Endometrium (tissue), 2 donors: Measurements from ENCODE around the gene PARP15.
"Not testable (repeated sequence)": the region's sequence is repeated elsewhere in the genome, so short reads cannot be mapped to it uniquely, and the experiment has no call there.

ENCODE experiments used
- FAIRE-seq: peaks from 2 replicates; lab custom pipeline; 2012; peaks lifted over from hg19 to GRCh38; lab: Jason Lieb, UNC
- donor health status: control.
- donor health status: control.

PARP15 gene

DNA sequence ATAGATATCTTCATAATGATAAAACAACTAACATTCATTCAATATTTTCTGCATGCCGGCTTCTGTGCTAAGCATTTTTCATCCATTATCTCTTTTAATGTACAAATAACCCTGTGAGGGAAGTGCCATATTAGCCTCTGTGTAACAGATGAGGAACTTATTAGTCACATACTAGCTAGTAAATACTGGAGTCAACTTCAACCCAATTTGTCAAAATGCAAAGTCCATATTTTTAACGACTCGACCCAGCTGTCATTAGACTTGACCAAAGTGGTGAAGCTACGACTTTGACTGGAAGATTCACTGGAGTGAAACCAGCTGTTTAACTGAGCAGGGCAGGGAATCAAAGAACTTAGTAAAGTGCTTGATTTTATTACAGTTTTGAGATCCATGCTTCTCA, 41.6 kb downstream of the PARP15 start:
- no peak for FAIRE-seq

DNA sequence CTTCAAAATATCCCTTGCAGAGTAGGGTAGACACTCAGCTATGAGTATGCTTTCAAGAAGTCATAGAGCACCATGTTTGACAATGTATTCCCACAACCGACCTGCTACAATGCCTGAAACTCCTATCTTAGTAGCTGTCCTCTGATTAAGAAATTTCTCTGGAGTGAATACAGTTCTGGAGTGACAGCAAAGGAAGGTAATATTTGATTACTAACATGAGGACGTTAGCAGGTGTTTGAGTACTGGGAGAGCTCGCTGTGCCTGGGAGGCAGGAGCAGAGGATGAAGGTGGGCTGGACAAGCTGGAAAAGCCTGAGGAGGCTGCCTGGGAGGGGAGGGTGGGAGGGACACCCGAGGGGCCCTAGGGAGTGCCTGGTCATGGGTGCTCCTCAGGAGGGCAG, 42.9 kb downstream of the PARP15 start:
- no peak for FAIRE-seq

DNA sequence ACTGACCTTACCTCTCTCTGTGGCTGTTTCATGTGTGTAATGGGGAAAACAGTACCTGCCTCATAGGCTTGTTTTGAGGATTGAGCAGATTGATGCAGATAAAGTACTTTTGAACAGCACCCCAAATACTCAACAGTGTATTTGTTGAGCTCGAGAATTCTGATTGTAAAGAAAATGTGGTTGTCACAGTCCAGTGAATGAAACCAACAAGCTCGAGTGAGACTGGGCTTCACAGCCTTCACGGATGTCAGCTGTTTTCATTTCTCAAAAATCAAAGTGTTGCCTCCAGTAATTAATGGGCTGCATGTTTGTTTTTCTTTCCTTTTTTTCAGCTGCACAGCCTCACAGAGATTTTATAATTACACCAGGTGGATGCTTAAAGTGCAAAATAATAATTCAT, 43.7 kb downstream of the PARP15 start:
- no peak for FAIRE-seq

DNA sequence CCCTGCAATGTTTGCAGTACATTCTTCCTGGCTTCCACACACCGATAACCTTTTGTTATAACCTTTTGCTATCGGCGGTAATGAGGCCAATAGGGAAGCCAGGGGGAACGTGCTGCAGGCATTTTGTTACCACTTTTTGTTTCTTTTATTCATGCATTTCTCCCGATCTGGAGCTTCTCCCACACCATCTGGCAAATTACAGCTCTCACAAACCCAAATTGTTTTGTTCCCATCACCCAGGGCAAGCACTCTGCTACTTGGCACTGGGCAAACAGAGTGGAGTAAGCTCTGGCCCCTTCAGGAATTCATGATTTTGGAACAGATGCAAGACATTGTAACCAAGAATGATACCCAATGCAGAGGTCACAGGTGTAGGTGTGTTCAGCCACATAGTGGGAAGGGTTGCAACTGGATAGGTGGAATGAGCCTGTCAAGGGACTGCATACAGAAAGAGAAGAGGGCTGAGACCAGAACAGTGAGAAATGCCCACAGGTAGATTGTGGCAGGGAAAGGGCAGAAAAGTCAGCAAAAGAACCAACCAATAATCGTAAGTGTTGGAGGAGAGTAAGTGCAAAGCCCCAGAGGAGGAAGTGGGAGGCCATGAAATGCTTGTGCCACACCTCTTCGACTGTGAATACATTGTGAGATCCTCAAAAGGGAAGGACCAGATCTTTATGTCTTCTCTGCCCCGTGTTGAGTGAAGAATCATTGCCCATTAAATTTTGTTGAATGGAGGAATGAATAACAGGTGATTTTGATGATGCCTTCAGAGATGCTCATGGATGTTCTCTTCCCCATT, 45.8 kb downstream of the PARP15 start:
- no peak for FAIRE-seq

DNA sequence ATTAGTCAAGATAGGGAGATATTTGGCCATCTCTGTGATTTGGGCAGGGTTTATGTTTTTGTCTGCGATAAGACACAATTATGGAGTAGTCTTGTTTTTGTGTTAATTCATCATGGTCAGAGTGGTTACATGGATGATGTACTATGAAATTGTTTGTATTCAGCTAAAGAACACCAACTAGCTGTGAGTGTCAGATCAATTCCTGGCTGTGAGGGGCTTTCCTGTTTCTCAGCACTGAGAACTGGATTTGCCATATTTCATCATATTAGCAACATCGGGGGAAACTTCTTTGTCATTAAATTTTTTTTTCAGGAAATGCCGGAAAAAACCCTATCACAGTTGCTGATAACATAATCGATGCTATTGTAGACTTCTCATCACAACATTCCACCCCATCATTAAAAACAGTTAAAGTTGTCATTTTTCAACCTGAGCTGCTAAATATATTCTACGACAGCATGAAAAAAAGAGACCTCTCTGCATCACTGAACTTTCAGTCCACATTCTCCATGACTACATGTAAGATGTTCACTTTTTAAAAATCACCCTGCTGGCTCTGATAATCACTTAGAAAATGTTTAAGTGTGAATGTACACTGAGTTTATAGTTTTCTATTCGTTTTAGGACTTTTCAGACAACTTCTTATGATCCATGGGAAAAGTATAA, 49.2 kb downstream of the PARP15 start:
- FAIRE-seq = no peak

DNA sequence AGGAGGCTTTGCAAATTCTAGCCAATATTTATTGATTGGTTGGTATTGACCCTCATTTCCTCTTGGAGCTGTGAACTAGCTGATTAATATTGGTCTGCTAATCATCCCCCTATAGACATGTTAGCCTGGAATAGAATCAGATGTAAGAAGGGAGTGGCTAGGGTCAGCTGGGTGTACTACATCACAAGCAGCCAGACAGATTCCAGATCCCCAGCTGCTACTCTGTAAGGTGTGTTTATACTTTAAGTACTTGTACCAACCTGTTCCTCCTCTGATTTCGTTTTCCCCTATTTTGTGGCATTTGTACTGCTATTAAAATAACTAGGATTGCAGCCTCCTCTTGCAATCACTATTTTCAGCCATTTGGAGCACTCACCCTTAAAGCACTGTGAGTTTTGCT, 49.9 kb downstream of the PARP15 start:
- no peak for FAIRE-seq

DNA sequence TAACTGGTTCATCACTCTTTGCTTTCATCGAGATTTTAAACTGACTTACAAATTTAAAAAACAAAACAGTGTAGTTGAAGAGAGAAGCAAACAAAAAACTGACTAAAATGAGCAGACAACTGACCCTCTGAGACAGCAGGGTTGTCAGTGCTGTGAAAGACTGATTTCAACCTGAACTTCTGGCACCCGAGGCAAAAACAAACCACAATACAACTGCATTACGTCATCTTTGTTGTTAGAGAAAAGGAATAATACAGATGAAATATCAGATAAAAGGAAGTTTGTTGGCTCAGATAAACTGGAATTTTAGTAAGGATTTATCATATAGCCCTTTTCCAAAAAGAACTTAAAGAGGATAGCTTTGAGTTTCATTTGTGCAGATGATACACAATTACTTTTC, 51.1 kb downstream of the PARP15 start:
- no peak for FAIRE-seq

DNA sequence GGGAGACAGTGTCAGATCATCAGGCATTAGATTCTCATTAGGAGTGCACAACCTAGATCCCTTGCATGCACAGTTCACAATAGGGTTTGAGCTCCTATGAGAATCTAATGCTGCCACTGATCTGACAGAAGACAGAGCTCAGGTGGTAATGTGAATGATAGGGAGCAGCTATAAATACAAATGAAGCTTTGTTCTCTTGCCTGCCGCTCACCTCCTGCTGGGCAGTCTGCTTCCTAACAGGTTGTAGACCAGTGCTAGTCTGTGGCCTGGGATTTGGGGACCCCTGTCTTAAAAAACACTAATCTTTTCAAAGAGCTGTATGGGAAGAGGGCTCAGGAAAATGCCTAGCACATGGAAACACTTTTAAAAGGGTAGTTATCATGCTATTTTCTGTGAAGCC, 52.3 kb downstream of the PARP15 start:
- FAIRE-seq = no peak

DNA sequence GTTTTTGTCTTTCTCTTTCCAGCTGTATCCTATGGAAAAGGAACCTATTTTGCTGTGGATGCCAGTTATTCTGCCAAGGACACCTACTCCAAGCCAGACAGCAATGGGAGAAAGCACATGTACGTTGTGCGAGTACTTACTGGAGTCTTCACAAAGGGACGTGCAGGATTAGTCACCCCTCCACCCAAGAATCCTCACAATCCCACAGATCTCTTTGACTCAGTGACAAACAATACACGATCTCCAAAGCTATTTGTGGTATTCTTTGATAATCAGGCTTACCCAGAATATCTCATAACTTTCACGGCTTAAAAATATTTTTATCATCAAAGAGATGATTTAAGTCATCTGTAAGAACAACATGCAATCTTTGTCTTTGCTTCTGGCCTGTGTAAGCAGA, 58.3 kb downstream of the PARP15 start:
- no peak for FAIRE-seq

DNA sequence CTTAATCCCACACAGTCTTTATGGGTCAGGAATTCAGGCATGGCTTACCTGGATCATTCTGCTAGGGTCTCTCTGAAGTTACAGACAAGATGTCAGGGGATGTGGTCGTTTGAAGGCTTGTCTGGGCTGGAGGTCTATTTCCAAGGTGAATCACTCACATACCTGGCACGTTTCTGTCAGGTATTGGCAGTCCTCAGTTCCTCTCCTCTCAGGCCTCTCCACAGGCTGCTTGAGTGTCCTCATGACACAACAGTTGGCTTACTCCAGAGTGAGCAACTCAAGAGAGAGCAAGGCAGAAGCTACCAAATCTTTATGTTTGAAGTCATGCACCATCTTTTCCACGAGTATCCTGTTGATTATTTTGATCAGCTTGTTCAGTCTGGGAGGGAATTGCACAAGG, 59.2 kb downstream of the PARP15 start:
- FAIRE-seq = no peak

DNA sequence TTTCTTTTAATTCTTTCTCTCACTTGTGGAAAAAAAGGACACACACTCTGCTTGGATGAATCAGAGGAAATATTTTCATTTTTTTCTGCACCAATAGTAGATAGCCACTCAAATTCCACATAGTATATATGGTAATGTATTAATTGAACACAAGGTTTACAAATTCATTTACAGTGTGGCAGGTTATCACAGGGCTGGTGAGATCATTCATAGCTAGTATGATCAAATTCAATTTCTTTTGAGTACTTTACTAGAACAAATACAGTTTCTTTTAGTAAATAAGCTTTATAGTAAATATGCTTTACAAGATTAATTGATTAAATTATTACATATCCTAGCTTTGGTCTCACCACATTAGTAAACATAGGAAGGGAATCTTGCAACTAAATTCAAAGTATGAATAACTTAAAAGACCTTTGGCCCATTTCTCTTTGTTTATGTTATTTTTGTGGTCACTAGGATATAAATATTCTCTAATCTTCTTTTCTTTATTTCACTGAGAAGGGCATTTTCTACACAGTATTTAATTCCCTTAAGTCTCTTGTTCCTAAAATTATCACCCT, 63.1 kb downstream of the PARP15 start:
- no peak for FAIRE-seq

DNA sequence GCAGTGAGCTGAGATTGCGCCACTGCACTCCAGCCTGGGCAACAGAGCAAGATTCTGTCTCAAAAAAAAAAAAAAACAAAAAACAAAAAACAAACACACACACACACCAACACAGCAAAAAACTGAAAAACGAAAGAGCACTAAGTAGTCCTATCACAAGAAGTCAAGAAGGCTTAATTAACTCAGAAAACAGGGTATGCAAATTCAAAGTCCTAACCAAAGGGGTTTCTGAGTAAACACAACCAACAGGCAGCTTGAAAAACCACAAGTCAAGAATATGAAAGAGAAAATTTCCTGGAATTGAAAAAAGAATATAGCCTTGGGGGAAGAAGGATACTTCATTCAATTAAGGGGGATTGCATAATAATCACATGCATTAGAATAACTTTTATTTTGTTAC, 65.5 kb downstream of the PARP15 start:
- no peak for FAIRE-seq

DNA sequence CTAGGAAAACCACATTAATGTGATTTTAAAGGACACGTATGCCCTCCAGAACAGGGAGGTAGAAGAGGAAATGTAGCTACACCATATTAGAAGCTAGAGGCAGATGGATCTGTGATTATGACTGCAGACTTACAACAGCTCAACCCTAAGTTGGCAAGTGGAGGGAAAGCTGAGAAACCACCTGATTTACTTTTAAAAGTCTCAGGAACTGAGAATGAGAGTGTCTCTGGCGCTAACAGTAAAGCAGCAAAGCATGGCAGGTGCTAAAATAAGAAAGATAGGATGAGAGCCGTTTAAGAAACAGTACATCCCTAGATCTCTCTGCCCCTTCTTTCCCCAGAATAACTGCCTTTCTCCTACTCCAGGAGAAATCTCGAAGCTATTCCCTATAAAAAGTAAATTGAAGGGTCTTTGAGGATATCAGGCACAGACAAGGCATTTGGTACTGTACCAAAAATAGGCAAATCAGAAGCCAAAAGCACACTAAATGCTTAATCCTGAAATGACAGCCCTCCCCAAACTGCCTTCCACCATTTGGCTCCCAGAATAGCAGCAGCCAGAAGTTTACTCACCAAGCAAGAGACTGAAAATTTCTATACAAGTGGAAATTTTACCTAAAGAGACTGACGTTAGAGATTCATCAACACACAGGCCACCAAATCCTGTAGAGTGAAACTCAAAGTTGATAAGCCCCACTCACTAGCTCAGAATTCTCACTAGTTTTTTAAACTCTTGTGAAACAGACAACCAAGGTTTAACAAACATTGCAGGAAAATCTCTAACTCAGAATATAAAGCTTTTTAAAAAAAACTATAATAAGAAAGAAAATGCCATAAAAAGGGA, 68.9 kb downstream of the PARP15 start:
- FAIRE-seq = no peak

DNA sequence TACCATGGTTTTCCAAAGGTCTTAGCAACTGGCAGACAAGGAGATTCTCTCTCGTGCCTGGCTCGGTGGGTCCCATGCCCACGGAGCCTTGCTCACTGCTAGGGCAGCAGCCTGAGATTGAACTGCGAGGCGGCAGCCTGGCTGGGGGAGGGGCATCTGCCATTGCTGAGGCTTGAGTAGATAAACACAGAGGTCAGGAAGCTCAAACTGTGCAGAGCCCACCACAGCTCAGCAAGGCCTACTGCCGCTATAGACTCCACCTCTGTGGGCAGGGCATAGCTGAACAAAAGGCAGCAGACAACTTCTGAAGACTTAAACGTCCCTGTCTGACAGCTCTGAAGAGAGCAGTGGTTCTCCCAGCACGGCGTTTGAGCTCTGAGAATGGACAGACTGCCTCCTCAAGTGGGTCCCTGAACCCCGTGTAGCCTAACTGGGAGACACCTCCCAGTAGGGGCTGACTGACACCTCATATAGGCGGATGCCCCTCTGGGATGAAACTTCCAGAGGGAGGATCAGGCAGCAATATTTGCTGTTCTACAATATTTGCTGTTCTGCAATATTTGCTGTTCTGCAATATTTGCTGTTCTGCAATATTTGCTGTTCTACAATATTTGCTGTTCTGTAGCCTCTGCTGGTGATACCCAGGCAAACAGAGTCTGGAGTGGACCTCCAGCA, 73.9 kb downstream of the PARP15 start:
- FAIRE-seq = not testable (repeated sequence)

DNA sequence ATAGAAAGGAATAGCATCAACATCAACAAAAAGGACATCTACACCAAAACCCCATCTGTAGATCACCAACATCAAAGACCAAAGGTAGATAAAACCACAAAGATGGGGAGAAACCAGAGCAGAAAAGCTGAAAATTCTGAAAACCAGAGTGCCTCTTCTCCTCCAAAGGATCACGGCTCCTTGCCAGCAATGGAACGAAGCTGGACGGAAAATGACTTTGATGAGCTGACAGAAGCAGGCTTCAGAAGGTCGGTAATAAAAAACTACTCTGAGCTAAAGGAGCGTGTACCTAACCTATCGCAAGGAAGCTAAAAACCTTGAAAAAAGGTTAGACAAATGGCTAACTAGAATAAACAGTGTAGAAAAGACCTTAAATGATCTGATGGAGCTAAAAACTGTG, 74.5 kb downstream of the PARP15 start:
- FAIRE-seq = not testable (repeated sequence)

DNA sequence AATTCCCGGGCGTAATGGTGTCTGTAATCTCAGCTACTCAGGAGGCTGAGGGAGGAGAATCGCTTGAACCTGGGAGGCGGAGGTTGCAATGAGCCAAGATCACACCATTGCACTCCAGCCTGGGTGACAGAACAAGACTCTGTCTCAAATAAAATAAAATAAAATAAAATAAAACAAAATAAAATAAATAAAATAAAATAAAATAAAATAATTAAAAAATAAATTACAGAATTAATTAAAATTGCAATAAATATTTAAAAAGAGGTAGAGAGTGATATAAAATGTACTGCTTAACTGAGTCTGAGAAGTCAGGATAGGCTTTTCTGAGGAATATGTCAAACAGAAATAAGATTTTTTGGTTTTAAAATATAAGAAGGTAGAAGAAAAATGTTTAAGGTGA, 80.9 kb downstream of the PARP15 start:
- FAIRE-seq = not testable (repeated sequence)

DNA sequence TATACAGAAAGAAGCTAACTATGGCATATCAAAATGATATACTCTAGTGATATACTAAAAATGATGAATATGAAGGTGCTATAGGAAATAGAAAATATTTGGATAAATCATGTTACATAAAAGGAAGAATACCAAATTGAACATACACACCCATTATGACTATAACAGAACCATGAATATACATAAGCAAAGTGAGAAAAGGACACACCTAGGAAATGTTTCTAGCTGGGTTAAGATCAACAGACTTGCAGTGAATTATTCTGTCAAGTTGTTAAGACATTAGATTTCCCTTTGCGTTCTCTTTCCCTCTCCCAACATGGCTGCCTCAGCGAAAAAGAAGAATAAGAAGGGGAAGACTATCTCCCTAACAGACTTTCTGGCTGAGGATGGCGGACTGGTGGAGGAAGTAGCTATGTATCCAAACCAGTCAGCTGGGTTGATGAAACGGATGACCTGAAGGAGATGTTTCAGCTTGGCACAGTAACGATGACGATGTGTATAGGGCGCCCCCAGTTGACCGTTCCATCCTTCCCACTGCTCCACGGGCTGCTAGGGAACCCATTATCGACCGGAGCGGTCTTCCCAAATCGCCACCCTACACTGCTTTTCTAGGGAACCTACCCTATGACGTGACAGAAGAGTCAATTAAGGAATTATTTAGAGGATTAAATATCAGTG, 83.0 kb downstream of the PARP15 start:
- FAIRE-seq = no peak

DNA sequence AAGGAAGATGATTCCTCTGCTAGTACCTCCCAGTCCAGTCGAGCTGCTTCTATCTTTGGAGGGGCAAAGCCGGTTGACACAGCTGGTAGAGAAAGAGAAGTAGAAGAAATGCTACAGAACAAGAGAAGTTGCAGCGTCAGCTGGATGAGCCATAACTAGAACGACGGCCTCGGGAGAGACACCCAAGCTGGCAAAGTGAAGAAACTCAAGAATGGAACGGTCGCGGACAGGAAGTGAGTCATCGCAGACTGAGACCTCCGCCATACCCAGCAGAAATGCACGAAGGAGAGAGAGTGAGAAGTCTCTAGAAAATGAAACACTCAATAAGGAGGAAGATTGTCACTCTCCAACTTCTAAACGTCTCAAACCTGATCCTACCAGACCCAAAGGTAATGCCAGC, 84.2 kb downstream of the PARP15 start:
- FAIRE-seq = no peak

DNA sequence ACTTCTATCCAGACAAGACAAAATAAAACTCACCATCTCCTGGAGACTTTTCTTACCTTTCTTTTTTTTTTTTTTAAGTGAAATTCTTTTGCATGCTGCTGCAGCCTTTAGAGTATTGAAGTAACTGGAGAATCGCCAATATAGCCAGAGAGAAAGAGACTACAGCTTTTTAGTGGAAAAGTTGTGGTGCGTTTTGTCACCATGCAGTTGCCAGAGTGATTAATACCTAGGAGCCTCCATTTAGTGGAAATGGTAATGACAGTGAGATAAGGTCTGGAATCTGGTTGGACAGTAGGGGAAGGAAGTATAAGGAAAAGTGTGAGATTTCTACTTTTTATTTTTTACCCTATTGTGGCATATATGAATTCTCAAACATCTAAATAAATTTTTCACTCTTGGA, 85.1 kb downstream of the PARP15 start:
- FAIRE-seq = no peak

DNA sequence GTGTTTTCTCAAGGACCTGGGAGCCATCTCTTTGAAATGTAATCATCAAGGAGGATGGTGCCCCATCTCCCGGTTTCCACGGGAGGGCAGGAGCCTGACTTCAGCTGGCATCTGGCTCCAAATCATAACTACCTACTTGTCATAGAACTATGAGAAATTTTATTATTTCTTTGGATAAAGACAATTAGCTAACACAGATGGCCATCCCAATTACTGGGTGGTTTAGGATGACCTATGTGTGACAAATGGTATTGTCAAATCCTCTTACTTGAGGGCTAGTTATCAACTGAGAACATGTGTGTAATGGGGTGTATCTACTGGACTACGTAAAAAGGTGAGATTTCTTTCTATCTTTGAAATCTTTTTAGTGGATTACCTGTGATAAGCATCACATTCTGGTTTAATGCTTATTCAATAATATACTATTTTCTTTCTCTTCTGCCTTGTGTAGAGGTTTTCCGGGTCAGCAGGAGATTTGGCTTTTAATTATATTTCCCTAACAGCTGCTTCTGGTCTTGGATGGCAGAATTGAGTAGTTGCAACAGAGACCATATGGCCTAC, 87.9 kb downstream of the PARP15 start:
- no peak for FAIRE-seq

DNA sequence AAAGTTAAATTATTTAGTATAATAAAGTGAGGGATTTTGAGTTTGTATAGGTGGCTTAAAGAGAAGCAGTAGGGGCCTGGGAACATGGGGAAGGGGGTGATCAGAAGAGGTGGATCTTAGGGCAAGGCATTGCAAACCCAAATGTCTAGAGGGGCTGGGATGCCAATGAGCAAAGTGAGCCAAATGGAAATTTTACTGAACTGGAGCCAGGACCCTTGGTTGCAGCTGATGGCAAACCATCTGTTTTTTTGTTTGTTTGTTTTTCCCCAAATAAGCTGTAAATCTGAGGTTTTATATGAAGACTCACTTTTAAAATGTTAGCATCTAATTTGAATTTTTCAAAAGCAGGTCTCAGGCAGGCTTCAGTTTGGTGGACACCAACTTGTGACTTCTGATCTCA, 88.4 kb downstream of the PARP15 start:
- FAIRE-seq = no peak
